ENCODE results near the gene RAVER2.

- TF ChIP-seq, protein P1, sequence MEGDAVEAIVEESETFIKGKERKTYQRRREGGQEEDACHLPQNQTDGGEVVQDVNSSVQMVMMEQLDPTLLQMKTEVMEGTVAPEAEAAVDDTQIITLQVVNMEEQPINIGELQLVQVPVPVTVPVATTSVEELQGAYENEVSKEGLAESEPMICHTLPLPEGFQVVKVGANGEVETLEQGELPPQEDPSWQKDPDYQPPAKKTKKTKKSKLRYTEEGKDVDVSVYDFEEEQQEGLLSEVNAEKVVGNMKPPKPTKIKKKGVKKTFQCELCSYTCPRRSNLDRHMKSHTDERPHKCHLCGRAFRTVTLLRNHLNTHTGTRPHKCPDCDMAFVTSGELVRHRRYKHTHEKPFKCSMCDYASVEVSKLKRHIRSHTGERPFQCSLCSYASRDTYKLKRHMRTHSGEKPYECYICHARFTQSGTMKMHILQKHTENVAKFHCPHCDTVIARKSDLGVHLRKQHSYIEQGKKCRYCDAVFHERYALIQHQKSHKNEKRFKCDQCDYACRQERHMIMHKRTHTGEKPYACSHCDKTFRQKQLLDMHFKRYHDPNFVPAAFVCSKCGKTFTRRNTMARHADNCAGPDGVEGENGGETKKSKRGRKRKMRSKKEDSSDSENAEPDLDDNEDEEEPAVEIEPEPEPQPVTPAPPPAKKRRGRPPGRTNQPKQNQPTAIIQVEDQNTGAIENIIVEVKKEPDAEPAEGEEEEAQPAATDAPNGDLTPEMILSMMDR (conservative IDR thresholded peaks at IDR 0.05; ENCODE audit: low read depth, low read length): no peak
- TF ChIP-seq EZH2 (IDR thresholded peaks at IDR 0.05; ENCODE audit: low read length, unreplicated experiment): no peak
These were observed 99.7 kb downstream of the RAVER2 start for GRCh38 chr1:64844609-64845008.
